ENCODE data around the gene KRTAP5-3. TPM values are rescaled to one million over a fixed set of nuclear protein-coding genes. Genes with fewer than 3 reads are reported as not detected.

The KRTAP5-3 gene
- polyA plus RNA-seq, 2 of the 4 experiments (the other 2 are of a cell fraction) = not detected

- TF ChIP-seq FOSB (CRISPR knock-in tag; IDR thresholded peaks at IDR 0.05) (no peak), GATA3 (IDR thresholded peaks at IDR 0.05; ENCODE audit: borderline replicate concordance) (no peak), EHF (CRISPR knock-in tag; IDR thresholded peaks at IDR 0.05) (no peak), E2F6 (IDR thresholded peaks at IDR 0.05; ENCODE audit: borderline replicate concordance, low read depth) (no peak), ESRRA (IDR thresholded peaks at IDR 0.05; ENCODE audit: borderline replicate concordance, low read length) (no peak), NFE2L2 (conservative IDR thresholded peaks at IDR 0.05; ENCODE audit: low read length) (no peak)
These were observed 34.4 kb downstream of the KRTAP5-3 start (continued) for GRCh38 chr11:1573903-1574237.

DNA sequence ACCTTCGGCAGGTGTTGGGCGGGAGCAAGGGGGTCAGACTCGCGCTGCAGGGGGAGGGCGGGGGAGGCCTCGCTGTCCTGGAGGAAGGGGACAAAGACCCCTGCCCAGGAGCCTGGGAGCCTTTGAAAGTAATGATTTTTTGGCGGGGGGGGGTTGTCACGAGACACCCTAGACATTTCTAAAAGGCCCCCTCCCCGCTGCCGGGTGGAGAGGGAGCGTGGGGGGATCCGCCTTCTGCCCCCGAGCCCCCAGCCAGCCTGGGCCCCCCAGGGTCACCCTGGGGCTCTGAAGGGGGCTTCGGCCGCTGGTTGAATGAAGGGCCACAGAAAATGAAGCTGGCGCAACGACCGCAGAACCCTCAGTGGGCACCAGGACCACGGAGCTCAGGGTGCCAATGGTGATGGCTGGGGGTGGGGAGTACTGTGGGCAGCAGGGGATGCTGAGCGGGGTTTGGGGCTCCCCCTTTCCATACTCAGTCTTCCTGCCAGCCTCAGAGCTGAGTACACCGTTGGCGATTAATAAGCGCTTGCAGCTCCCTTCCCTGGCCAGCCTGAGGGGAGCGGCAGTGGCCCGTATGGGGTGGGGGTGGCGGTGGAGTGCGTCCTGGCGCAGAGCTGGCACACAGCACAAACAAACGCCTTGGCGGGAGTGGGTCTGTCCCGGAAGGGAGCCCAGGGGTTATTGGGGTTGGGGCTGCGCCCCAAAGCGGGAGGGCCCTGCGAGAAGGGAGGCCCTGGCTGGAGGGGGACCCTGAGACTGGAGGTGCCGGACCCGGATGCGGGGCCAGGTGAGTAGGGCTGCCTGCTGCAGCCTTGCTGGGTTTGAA lies 35.0 kb downstream of the KRTAP5-3 start:
- Histone ChIP-seq H3K4me3 (peak overlapping the region; percentile 74), H3K9me3 (peaks cover 9% of the 10 kb centered on the region), H3K27ac (peak overlapping the region; percentile 89 to 95), H3K4me2 (peak overlapping the region; percentile 99), H3K4me1 (peaks cover 37% of the 10 kb centered on the region)
- DNase-seq (ENCODE audit: low read depth in 1 of 2, low spot score in 1 of 2) (peak in 1 of 2 experiments; percentile 53), ATAC-seq (peak; percentile 41 to 60), FAIRE-seq (no peak)
- ChIA-PET POLR2A (interaction anchor here (1.3 kb wide), 1 partner anchor 9 kb away, joined by 3 read pairs; no protein-coding TSS in a partner anchor), CTCF (interaction anchor here (1.0 to 26.3 kb wide), 15 partner anchors 8 to 583 kb away, joined by 3 to 719 read pairs (median 12); partner anchors contain the start of gene KRTAP5-2)
- WGBS (ENCODE audit: missing lambda C conversion rate) = 19% methylated on average over 16 of the region's 37 CpGs
- no peak for TF ChIP-seq HMGXB4 (CRISPR knock-in tag; IDR thresholded peaks at IDR 0.05; ENCODE audit: borderline replicate concordance)

- DNase-seq (ENCODE audit: low read depth in 1 of 2, low spot score in 1 of 2) = peak; percentile 87 to 90
- POLR2A ChIA-PET = interaction anchor here (0.6 to 1.0 kb wide), 3 partner anchors 13 to 17 kb away, joined by 3 to 4 read pairs (median 3); no protein-coding TSS in a partner anchor
- no CpG with 5 or more reads among the region's 124 CpGs for WGBS (ENCODE audit: missing lambda C conversion rate)
- peak within 1 kb of the TSS; percentile 99 for H3K4me2 ChIP-seq
- peak within 1 kb of the TSS; percentile 74 for H3K4me3 ChIP-seq
- no peak for FAIRE-seq
- H3K27ac ChIP-seq = peak within 1 kb of the TSS; percentile 89 to 95
- peaks cover under 1% of the 10 kb centered on the region; the same call in 2 of the 3 replicates for H3K9me3 ChIP-seq
- CTCF ChIA-PET = interaction anchor here (1.1 to 26.3 kb wide), 5 partner anchors 13 to 279 kb away, joined by 3 to 719 read pairs (median 48); partner anchors contain the start of gene KRTAP5-2
- peak; percentile 13 to 35 for ATAC-seq
- peaks cover 37% of the 10 kb centered on the region for H3K4me1 ChIP-seq
- TF ChIP-seq PHF8 (IDR thresholded peaks at IDR 0.05; ENCODE audit: borderline replicate concordance, low read depth) = peak; percentile 38; the same call in 1 of the 2 replicates
- no peak for TF ChIP-seq EHF (CRISPR knock-in tag; IDR thresholded peaks at IDR 0.05)
- peak in 1 of 2 experiments; percentile 68; a peak in 3 of 5 replicates for TF ChIP-seq JUN (IDR thresholded peaks at IDR 0.05)
- TF ChIP-seq FOSL2 (IDR thresholded peaks at IDR 0.05) = no peak
- peak; percentile 78 for TF ChIP-seq FOSL2 (CRISPR knock-in tag; IDR thresholded peaks at IDR 0.05)
- TF ChIP-seq EP300 (IDR thresholded peaks at IDR 0.05) = peak in 1 of 2 experiments; percentile 23; a peak in 1 of 5 replicates
- TF ChIP-seq SMC3 (IDR thresholded peaks at IDR 0.05) = no peak
These were observed 35.8 kb downstream of the KRTAP5-3 start, which contains the start of gene DUSP8 for GRCh38 chr11:1572197-1573076. DUSP8 (minus strand) TSS chr11:1572271; CDS start chr11:1565826, 6,445 bp downstream.

- H3K27ac ChIP-seq = peak overlapping the region; percentile 89 to 95
- FAIRE-seq (no peak), DNase-seq (ENCODE audit: low read depth in 1 of 2, low spot score in 1 of 2) (no peak), ATAC-seq (no peak)
- no peak for TF ChIP-seq NR3C1 (IDR thresholded peaks at IDR 0.05)
- TF ChIP-seq REST (IDR thresholded peaks at IDR 0.05) = no peak
- no peak for TF ChIP-seq POLR2A (IDR thresholded peaks at IDR 0.05; ENCODE audit: low read length)
- TF ChIP-seq POLR2AphosphoS2 (conservative IDR thresholded peaks at IDR 0.05; ENCODE audit: low read length) = no peak
- ChIA-PET POLR2A (interaction anchor here (0.6 to 1.0 kb wide), 2 partner anchors 12 to 17 kb away, joined by 3 to 4 read pairs; no protein-coding TSS in a partner anchor), CTCF (interaction anchor here (1.3 to 26.3 kb wide), 2 partner anchors 12 to 29 kb away, joined by 3 to 719 read pairs; no protein-coding TSS in a partner anchor)
- no peaks in the 10 kb centered on the region for H3K9me3 ChIP-seq
- H3K4me2 ChIP-seq = peak overlapping the region; percentile 99
- H3K4me3 ChIP-seq = peak overlapping the region; percentile 74
- no CpG with 5 or more reads among the region's 91 CpGs for WGBS (ENCODE audit: missing lambda C conversion rate)
- peaks cover 37% of the 10 kb centered on the region for H3K4me1 ChIP-seq
These were observed 36.5 kb downstream of the KRTAP5-3 start for GRCh38 chr11:1571760-1572196.

Measured in A549 (cell line).